GM12878 (cell line): Measurements from ENCODE around the gene GAS2. TPM values are rescaled to one million over a fixed set of nuclear protein-coding genes. Genes with fewer than 3 reads are reported as not detected.

Experiments used
- ATF3 ChIP-seq: IDR thresholded peaks from 2 replicates; pipeline ENCODE4 v1.6.1; 2011; ENCODE audit warnings: low read depth, mild to moderate bottlenecking, low read length, moderate library complexity, borderline replicate concordance; ENCODE audit errors: extremely low read depth
- BACH1 ChIP-seq: fragments of 450-650 bp; IDR thresholded peaks from 2 replicates; pipeline ENCODE4 v1.6.1; 2017; ENCODE audit warnings: mild to moderate bottlenecking, borderline replicate concordance
- CBX3 ChIP-seq: fragments of 200-600 bp; sonication (generic); IDR thresholded peaks from 2 replicates; pipeline ENCODE4 v1.6.1; 2016; ENCODE audit warnings: low read depth, borderline replicate concordance
- CHD2 ChIP-seq: IDR thresholded peaks from 2 replicates; pipeline ENCODE4 v1.6.1; 2011; ENCODE audit warnings: low read depth, low read length, improper control_type of control experiment, borderline replicate concordance
- CHD4 ChIP-seq: fragments of 200-600 bp; sonication (generic); IDR thresholded peaks from 2 replicates; pipeline ENCODE4 v1.6.1; 2016; ENCODE audit warnings: mild to moderate bottlenecking
- ESRRA ChIP-seq: IDR thresholded peaks from 2 replicates; pipeline ENCODE4 v1.6.1; 2012; ENCODE audit warnings: mild to moderate bottlenecking, low read length, improper control_type of control experiment
- IKZF2 ChIP-seq, 2 experiments: fragments of 450-650 bp; IDR thresholded peaks; 2 replicates each; pipeline ENCODE4 v1.6.1; 2017; ENCODE audit warnings: mild to moderate bottlenecking in 2 of 2, moderate library complexity in 2 of 2
- IRF5 ChIP-seq: fragments of 450-650 bp; IDR thresholded peaks from 2 replicates; pipeline ENCODE4 v1.6.1; 2017; ENCODE audit warnings: borderline replicate concordance
- NFIC ChIP-seq: IDR thresholded peaks from 2 replicates; pipeline ENCODE4 v1.6.1; 2012; ENCODE audit warnings: low read depth, mild to moderate bottlenecking, inconsistent platforms, low read length, moderate library complexity
- NFYA ChIP-seq: IDR thresholded peaks from 2 replicates; pipeline ENCODE4 v1.6.1; 2011; ENCODE audit warnings: low read depth, mild to moderate bottlenecking, low read length, improper control_type of control experiment, borderline replicate concordance
- NR2C2 ChIP-seq: IDR thresholded peaks from 2 replicates; pipeline ENCODE4 v1.6.1; 2011; ENCODE audit warnings: borderline replicate concordance, low read depth; ENCODE audit not compliant: control insufficient read depth, insufficient read length
- RBBP5 ChIP-seq: fragments of 200-600 bp; sonication (generic); conservative IDR thresholded peaks from 2 replicates; pipeline ENCODE4 v1.6.1; 2016
- SIX5 ChIP-seq: IDR thresholded peaks from 2 replicates; pipeline ENCODE4 v1.6.1; 2011; ENCODE audit warnings: mild to moderate bottlenecking, low read depth, low read length, moderate library complexity; ENCODE audit not compliant: severe bottlenecking
- SMARCA5 ChIP-seq: fragments of 450-650 bp; IDR thresholded peaks from 2 replicates; pipeline ENCODE4 v1.6.1; 2017; ENCODE audit warnings: mild to moderate bottlenecking
- STAT1 ChIP-seq: fragments of 450-650 bp; conservative IDR thresholded peaks from 2 replicates; pipeline ENCODE4 v1.6.1; 2014; ENCODE audit warnings: antibody characterized with exemption, mild to moderate bottlenecking
- SUPT20H ChIP-seq: IDR thresholded peaks from 2 replicates; pipeline ENCODE4 v1.6.1; 2011; ENCODE audit warnings: low read depth, mild to moderate bottlenecking, low read length, moderate library complexity, borderline replicate concordance; ENCODE audit not compliant: control insufficient read depth
- TARDBP ChIP-seq: IDR thresholded peaks from 2 replicates; pipeline ENCODE4 v1.6.1; 2016; ENCODE audit warnings: borderline replicate concordance
- TCF12 ChIP-seq: IDR thresholded peaks from 2 replicates; pipeline ENCODE4 v1.6.1; 2011; ENCODE audit warnings: low read depth, mild to moderate bottlenecking, low read length
- TCF3 ChIP-seq: IDR thresholded peaks from 2 replicates; pipeline ENCODE4 v1.6.1; 2012; ENCODE audit warnings: low read depth, mild to moderate bottlenecking, low read length, borderline replicate concordance; ENCODE audit not compliant: insufficient read depth
- YBX1 ChIP-seq: fragments of 450-650 bp; IDR thresholded peaks from 2 replicates; pipeline ENCODE4 v1.6.1; 2016; ENCODE audit warnings: antibody characterized with exemption
- ZBTB40 ChIP-seq: fragments of 450-650 bp; IDR thresholded peaks from 2 replicates; pipeline ENCODE4 v1.6.1; 2016; ENCODE audit warnings: mild to moderate bottlenecking, moderate library complexity, borderline replicate concordance
- ZNF622 ChIP-seq: fragments of 450-650 bp; IDR thresholded peaks from 2 replicates; pipeline ENCODE4 v1.6.1; 2017; ENCODE audit warnings: mild to moderate bottlenecking, inconsistent platforms
- polyA plus RNA-seq, 11 experiments: library from polyadenylated mRNA; depleted of rRNA in 4 of 11; unstranded in 6 of 11; stranded (reverse) in 5 of 11; fragments of >200 nt; fragmentation: Nextera tagmentation in 4 of 11; fragmentation: Illumina TruSeq in 1 of 11; extraction: Ambion mirVana in 4 of 11; extraction: Trizol in 1 of 11; gene quantifications; 1 replicate in 1 of 11; 2 replicates in 10 of 11; pipeline versions ENCODE4 v1.2.1 to v1.2.3, GENCODE V29; 2011 to 2016; ENCODE audit warnings: inconsistent platforms in 2 of 11, missing spikeins in 2 of 11, low read depth in 1 of 11
- total RNA-seq, 4 experiments: library from RNA; depleted of rRNA in 3 of 4; stranded (reverse); fragments of >200 nt in 3 of 4; fragmentation: Illumina TruSeq in 1 of 4; extraction: Trizol in 1 of 4; gene quantifications; 2 replicates each; pipeline versions ENCODE4 v1.2.1 to v1.2.3, GENCODE V29; 2013 to 2021
- TF ChIP-seq, protein P1 (sequence below): fragments of 150-350 bp; IDR thresholded peaks from 2 replicates; pipeline ENCODE4 v1.6.1; 2014; ENCODE audit warnings: mild to moderate bottlenecking, low read depth, low read length
- TF ChIP-seq, protein P2 (sequence below): IDR thresholded peaks from 2 replicates; pipeline ENCODE4 v1.6.1; 2011; ENCODE audit warnings: borderline replicate concordance, low read depth, mild to moderate bottlenecking, moderate library complexity, mixed read lengths, low read length; ENCODE audit not compliant: insufficient read depth; ENCODE audit errors: extremely low read length

Gene GAS2
- total and polyA plus RNA-seq, 10 of the 15 experiments (the other 5 are each of a cell fraction or from before 2014, with no cell fraction given), result 16.4 to 81.4 (median 26.2) TPM

DNA sequence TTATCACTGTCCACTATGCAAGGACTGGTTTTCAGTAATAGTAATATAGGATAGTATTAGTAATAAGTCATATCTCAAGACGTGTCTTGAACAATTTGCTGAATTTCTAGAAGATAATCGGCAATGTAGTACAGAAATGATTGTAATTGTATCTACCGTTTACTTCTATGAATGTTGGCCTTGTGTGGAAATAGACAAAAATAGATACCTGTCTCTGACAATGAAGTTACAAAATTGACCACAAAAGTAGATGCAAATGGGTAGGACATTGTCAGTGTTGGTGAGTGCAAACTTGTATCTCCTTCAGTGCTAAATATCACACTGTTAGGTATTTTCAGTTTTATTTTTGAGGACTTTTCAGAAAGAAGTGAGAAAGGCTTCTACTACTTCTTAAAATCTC, 120.1 kb downstream of the GAS2 start (continued):
- 0 out of 2 replicates have a peak, but pooled peaks have one; percentile 36 for TF ChIP-seq CHD2
- peak; percentile 78 for TF ChIP-seq NFIC
- no peak for TF ChIP-seq TCF3
- no peak for TF ChIP-seq CBX3
- TF ChIP-seq STAT1, result no peak
- no peak for TF ChIP-seq ZBTB40
- TF ChIP-seq TARDBP, result no peak
- TF ChIP-seq IKZF2 (IDR thresholded peaks at IDR 0.05), result peak; percentile 50 to 72; a peak in 3 of 4 replicates
- TF ChIP-seq RBBP5, result no peak
- TF ChIP-seq YBX1, result no peak
- TF ChIP-seq CHD4, result no peak
- peak; percentile 65; the same call in 1 of the 2 replicates for TF ChIP-seq BACH1
- TF ChIP-seq TCF12, result no peak
- no peak for TF ChIP-seq SMARCA5
- TF ChIP-seq, protein P1, sequence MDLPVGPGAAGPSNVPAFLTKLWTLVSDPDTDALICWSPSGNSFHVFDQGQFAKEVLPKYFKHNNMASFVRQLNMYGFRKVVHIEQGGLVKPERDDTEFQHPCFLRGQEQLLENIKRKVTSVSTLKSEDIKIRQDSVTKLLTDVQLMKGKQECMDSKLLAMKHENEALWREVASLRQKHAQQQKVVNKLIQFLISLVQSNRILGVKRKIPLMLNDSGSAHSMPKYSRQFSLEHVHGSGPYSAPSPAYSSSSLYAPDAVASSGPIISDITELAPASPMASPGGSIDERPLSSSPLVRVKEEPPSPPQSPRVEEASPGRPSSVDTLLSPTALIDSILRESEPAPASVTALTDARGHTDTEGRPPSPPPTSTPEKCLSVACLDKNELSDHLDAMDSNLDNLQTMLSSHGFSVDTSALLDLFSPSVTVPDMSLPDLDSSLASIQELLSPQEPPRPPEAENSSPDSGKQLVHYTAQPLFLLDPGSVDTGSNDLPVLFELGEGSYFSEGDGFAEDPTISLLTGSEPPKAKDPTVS, result no peak
- TF ChIP-seq ATF3, result no peak
- TF ChIP-seq, protein P2, sequence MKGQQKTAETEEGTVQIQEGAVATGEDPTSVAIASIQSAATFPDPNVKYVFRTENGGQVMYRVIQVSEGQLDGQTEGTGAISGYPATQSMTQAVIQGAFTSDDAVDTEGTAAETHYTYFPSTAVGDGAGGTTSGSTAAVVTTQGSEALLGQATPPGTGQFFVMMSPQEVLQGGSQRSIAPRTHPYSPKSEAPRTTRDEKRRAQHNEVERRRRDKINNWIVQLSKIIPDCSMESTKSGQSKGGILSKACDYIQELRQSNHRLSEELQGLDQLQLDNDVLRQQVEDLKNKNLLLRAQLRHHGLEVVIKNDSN, result no peak
- TF ChIP-seq SUPT20H, result no peak
- TF ChIP-seq ZNF622, result no peak
- no peak for TF ChIP-seq NR2C2
- TF ChIP-seq IRF5, result no peak
- TF ChIP-seq SIX5, result no peak
- TF ChIP-seq ESRRA, result no peak
- no peak for TF ChIP-seq NFYA
